ENCODE results near the gene GLP1R.

GRCh38 chr6:39004801-39005200 lies 43.8 kb upstream of the GLP1R start:
- TF ChIP-seq CTCF (IDR thresholded peaks at IDR 0.05) (no peak), POLR2A (IDR thresholded peaks at IDR 0.05) (no peak), POLR2AphosphoS5 (IDR thresholded peaks at IDR 0.05) (no peak), EP300 (IDR thresholded peaks at IDR 0.05) (no peak)

Data from stomach (tissue), 4 donors.